DND-41 (cell line): Measurements from ENCODE around the gene ATXN3.

Experiments used
- CTCF ChIP-seq: IDR thresholded peaks from 2 replicates; pipeline ENCODE4 v1.5.1; 2012; ENCODE audit warnings: borderline replicate concordance, low read length, moderate library complexity, mild to moderate bottlenecking; ENCODE audit not compliant: poor library complexity, severe bottlenecking; ENCODE audit errors: extremely low read depth
- EZH2 ChIP-seq: IDR thresholded peaks from 3 replicates; pipeline ENCODE4 v1.6.1; 2012; ENCODE audit warnings: borderline replicate concordance, low read depth, mild to moderate bottlenecking, moderate library complexity, low read length, inconsistent platforms; ENCODE audit not compliant: severe bottlenecking

- TF ChIP-seq CTCF (no peak), EZH2 (no peak)
Measured at GRCh38 chr14:92074555-92074954, 31.8 kb downstream of the ATXN3 start.
